GM20000 (cell line): ENCODE measurements around the gene GPX4.

Experiments
- DNase-seq: peaks from one replicate; pipeline ENCODE4 v3.0.0; 2012; ENCODE audit warnings: low spot score
- CTCF ChIP-seq: IDR thresholded peaks from 2 replicates; pipeline ENCODE4 v1.5.1; 2012; ENCODE audit warnings: mild to moderate bottlenecking, control low read depth; ENCODE audit errors: extremely low read depth, missing control alignments

Gene GPX4

GRCh38 chr19:1132552-1133383, 29.0 kb downstream of the GPX4 start:
- TF ChIP-seq CTCF: no peak
- DNase-seq: no peak

GRCh38 chr19:1133471-1133929, 29.7 kb downstream of the GPX4 start:
- peak; percentile 97 for DNase-seq

DNA sequence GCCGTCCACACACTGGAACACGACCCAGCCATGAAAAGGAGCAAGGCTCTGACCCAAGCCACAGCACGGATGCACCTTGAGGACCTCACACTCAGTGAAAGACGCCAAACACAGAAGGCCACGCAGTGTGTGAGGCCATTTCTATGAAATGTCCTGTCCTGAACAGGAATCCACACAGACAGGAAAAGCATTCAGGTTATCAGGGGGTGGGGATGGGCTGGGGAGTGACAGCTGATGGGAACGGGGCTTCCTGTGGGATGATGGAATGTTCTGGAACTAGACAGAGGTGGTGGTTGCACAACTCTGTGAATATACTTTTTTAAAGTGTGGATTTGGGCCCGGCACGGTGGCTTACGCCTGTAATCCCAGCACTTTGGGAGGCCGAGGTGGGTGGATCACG, 30.6 kb downstream of the GPX4 start:
- DNase-seq: no peak
- no peak for TF ChIP-seq CTCF

More at GRCh38 chr19:1133471-1133929, 29.7 kb downstream of the GPX4 start:
- no peak for TF ChIP-seq CTCF

- no peak for TF ChIP-seq CTCF
- DNase-seq: no peak
Measured at GRCh38 chr19:1135454-1135853, 31.7 kb downstream of the GPX4 start.

DNA sequence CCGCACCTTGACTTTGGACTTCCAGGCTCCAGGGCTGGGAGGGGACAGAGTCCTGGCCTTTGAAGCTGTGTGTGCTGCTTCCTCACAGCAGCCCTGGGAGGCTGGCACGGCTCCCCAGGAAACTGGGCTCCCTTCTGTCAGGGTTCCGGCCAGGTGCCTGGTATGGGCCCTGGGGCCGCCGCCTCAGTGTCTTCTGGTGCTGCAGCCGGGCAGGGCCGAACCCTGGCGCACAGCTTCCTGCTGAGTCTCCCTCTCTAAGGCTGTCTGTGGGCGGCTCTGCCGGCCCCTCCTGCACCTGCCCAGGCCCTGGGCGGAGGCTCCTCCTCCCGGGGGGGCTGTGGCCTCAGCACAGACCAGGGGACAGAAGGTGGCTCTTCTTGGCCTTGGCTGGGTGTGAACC, 32.4 kb downstream of the GPX4 start:
- TF ChIP-seq CTCF: no peak
- peak; percentile 81 for DNase-seq

- TF ChIP-seq CTCF: no peak
- no peak for DNase-seq
Measured at GRCh38 chr19:1136621-1137317, 33.0 kb downstream of the GPX4 start.

- no peak for DNase-seq
- TF ChIP-seq CTCF: no peak
Measured at GRCh38 chr19:1138121-1138520, 34.3 kb downstream of the GPX4 start.
